IMR-90 (cell line): ENCODE measurements around the gene INSYN1. TPM values are rescaled to one million over a fixed set of nuclear protein-coding genes. Genes with fewer than 3 reads are reported as not detected.

Experiments used
- ATAC-seq: fragments of 200-7000 bp; cut with Tn5 transposase; 2 replicates; pipeline ENCODE4 v1.9.1; 2020; ENCODE audit warnings: low read depth, mild to moderate bottlenecking, moderate library complexity
- BruUV-seq: library from RNA; stranded (reverse); fragments of 400-500 nt; replicated peaks from 2 replicates; lab custom pipeline; 2021; lab: Mats Ljungman, UMichigan
- CTCF ChIA-PET: fragments of 300-600 bp; formaldehyde crosslinking; extraction: SDS; loops from one replicate; lab custom pipeline; 2021; ENCODE audit warnings: antibody characterized with exemption; lab: Yijun Ruan, JAX
- POLR2A ChIA-PET: fragments of 300-600 bp; sonication (Branson Sonifier 250); formaldehyde crosslinking; loops from one replicate; lab custom pipeline; 2022; ENCODE audit warnings: antibody characterized with exemption; ENCODE audit not compliant: unreplicated experiment; lab: Charles Lee
- DNase-seq: peaks from one replicate; pipeline ENCODE4 v3.0.0; 2013
- H2AFZ ChIP-seq: replicated peaks from 2 replicates; pipeline ENCODE3; 2013; ENCODE audit warnings: low read length, mild to moderate bottlenecking; ENCODE audit not compliant: poor library complexity
- H2AK5ac ChIP-seq: 2 replicates; pipeline ENCODE4 v1.6.1; 2013; ENCODE audit warnings: low read depth, low read length, inconsistent platforms
- H2AK9ac ChIP-seq: replicated peaks from 2 replicates; pipeline ENCODE3; 2013; ENCODE audit warnings: mild to moderate bottlenecking, low read depth, low read length, moderate library complexity; ENCODE audit not compliant: poor library complexity
- H2BK120ac ChIP-seq: 2 replicates; pipeline ENCODE4 v1.6.1; 2013; ENCODE audit warnings: low read depth, low read length, inconsistent platforms
- H2BK15ac ChIP-seq: 3 replicates; pipeline ENCODE4 v1.6.1; 2013; ENCODE audit warnings: low read depth, low read length, inconsistent platforms
- H2BK20ac ChIP-seq: 2 replicates; pipeline ENCODE4 v1.6.1; 2013; ENCODE audit warnings: low read depth, mild to moderate bottlenecking, inconsistent platforms, low read length, moderate library complexity
- H2BK5ac ChIP-seq: 2 replicates; pipeline ENCODE4 v1.6.1; 2013; ENCODE audit warnings: mild to moderate bottlenecking, low read depth, low read length, inconsistent platforms; ENCODE audit not compliant: poor library complexity, severe bottlenecking
- H3K14ac ChIP-seq: replicated peaks from 2 replicates; pipeline ENCODE4 v1.6.1; 2013; ENCODE audit warnings: low read depth, low read length, inconsistent platforms
- H3K18ac ChIP-seq: 2 replicates; pipeline ENCODE4 v1.6.1; 2013; ENCODE audit warnings: low read depth, low read length, control low read depth
- H3K23ac ChIP-seq: 2 replicates; pipeline ENCODE4 v1.6.1; 2013; ENCODE audit warnings: low read depth, low read length, inconsistent platforms
- H3K27ac ChIP-seq: 2 replicates; pipeline ENCODE4 v1.5.1; 2013; ENCODE audit warnings: mild to moderate bottlenecking, control low read depth, low read length; ENCODE audit not compliant: insufficient read depth
- H3K27me3 ChIP-seq: 2 replicates; pipeline ENCODE4 v1.6.1; 2013; ENCODE audit warnings: low read length; ENCODE audit not compliant: control insufficient read depth, insufficient read depth
- H3K36me3 ChIP-seq: 2 replicates; pipeline ENCODE4 v1.6.1; 2013; ENCODE audit warnings: low read length, mixed read lengths; ENCODE audit not compliant: control insufficient read depth, insufficient read depth
- H3K4ac ChIP-seq: 2 replicates; pipeline ENCODE4 v1.6.1; 2013; ENCODE audit warnings: low read depth, low read length, inconsistent platforms
- H3K4me1 ChIP-seq: 2 replicates; pipeline ENCODE4 v1.6.1; 2013; ENCODE audit warnings: low read length, mixed read lengths; ENCODE audit not compliant: control insufficient read depth, insufficient read depth
- H3K4me2 ChIP-seq: 2 replicates; pipeline ENCODE4 v1.6.1; 2013; ENCODE audit warnings: low read depth, mild to moderate bottlenecking, control low read depth, low read length, moderate library complexity
- H3K4me3 ChIP-seq: 2 replicates; pipeline ENCODE4 v1.5.1; 2013; ENCODE audit warnings: low read depth, mild to moderate bottlenecking, control low read depth, low read length, moderate library complexity; ENCODE audit not compliant: insufficient read depth
- H3K56ac ChIP-seq: 2 replicates; pipeline ENCODE4 v1.6.1; 2013; ENCODE audit warnings: low read length, inconsistent platforms; ENCODE audit not compliant: insufficient read depth; ENCODE audit errors: extremely low read depth
- H3K79me1 ChIP-seq, 2 experiments: 2 replicates each; pipeline ENCODE4 v1.6.1; 2013; ENCODE audit warnings: low read length in 2 of 2, inconsistent platforms in 1 of 2, low read depth in 1 of 2
- H3K9ac ChIP-seq: 2 replicates; pipeline ENCODE4 v1.6.1; 2013; ENCODE audit warnings: low read depth, low read length, control low read depth
- H3K9me1 ChIP-seq: 2 replicates; pipeline ENCODE4 v1.6.1; 2013; ENCODE audit warnings: low read length, inconsistent platforms; ENCODE audit not compliant: insufficient read depth
- H3K9me3 ChIP-seq: 2 replicates; pipeline ENCODE4 v1.6.1; 2013; ENCODE audit warnings: low read length; ENCODE audit not compliant: control insufficient read depth, insufficient read depth
- H4K20me1 ChIP-seq: 2 replicates; pipeline ENCODE4 v1.6.1; 2013; ENCODE audit warnings: low read length, inconsistent platforms; ENCODE audit not compliant: insufficient read depth
- H4K5ac ChIP-seq: 2 replicates; pipeline ENCODE4 v1.6.1; 2013; ENCODE audit warnings: mild to moderate bottlenecking, low read depth, low read length, control low read depth
- H4K8ac ChIP-seq, 2 experiments: 2 replicates each; pipeline ENCODE4 v1.6.1; 2013; ENCODE audit warnings: low read depth in 2 of 2, low read length in 2 of 2, control low read depth in 1 of 2, inconsistent platforms in 1 of 2
- H4K91ac ChIP-seq: 2 replicates; pipeline ENCODE4 v1.6.1; 2013; ENCODE audit warnings: low read depth, low read length, inconsistent platforms; ENCODE audit not compliant: insufficient read depth
- BHLHE40 ChIP-seq: fragments of 150-350 bp; IDR thresholded peaks from 2 replicates; pipeline ENCODE4 v1.6.1; 2016; ENCODE audit warnings: mild to moderate bottlenecking, low read depth, low read length
- FOS ChIP-seq: fragments of 150-350 bp; IDR thresholded peaks from 2 replicates; pipeline ENCODE4 v1.6.1; 2016; ENCODE audit warnings: low read depth, low read length
- NFE2L2 ChIP-seq: fragments of 150-350 bp; IDR thresholded peaks from 2 replicates; pipeline ENCODE4 v1.6.1; 2016; ENCODE audit warnings: low read depth, mild to moderate bottlenecking, low read length
- POLR2A ChIP-seq: IDR thresholded peaks from 2 replicates; pipeline ENCODE4 v1.6.1; 2012; ENCODE audit warnings: mild to moderate bottlenecking, low read depth, low read length
- RAD21 ChIP-seq: IDR thresholded peaks from 2 replicates; pipeline ENCODE4 v1.6.1; 2012; ENCODE audit warnings: low read length, improper control_type of control experiment
- RCOR1 ChIP-seq: IDR thresholded peaks from 2 replicates; pipeline ENCODE4 v1.6.1; 2012; ENCODE audit warnings: mild to moderate bottlenecking, low read length, improper control_type of control experiment; ENCODE audit not compliant: insufficient replicate concordance
- RFX5 ChIP-seq: IDR thresholded peaks from 2 replicates; pipeline ENCODE4 v1.8.0; 2012; ENCODE audit warnings: low read depth, mild to moderate bottlenecking, low read length, moderate library complexity
- SMC3 ChIP-seq: fragments of 150-350 bp; IDR thresholded peaks from 2 replicates; pipeline ENCODE4 v1.6.1; 2016; ENCODE audit warnings: low read depth, mild to moderate bottlenecking, antibody characterized with exemption, low read length, moderate library complexity
- WGBS, 2 experiments: methylation state at CpG; one replicate each; pipeline versions ENCODE4 v1.1.5 to v1.1.7; 2013; ENCODE audit warnings: missing lambda C conversion rate in 2 of 2; ENCODE audit not compliant: insufficient read length in 1 of 2; ENCODE audit errors: extremely low coverage in 2 of 2; 5-methylcytosine and 5-hydroxymethylcytosine counted together
- dilution Hi-C: fragments of 300-500 bp; cut with HindIII; formaldehyde crosslinking; loops from one replicate; pipeline ENCODE4 v1.14.3; 2018; ENCODE audit warnings: low sequenced_read_pairs; ENCODE audit not compliant: unreplicated experiment
- in situ Hi-C: fragments of 300-500 bp; cut with MboI; formaldehyde crosslinking; loops from 3 replicates; pipeline ENCODE4 v1.14.3; 2019; ENCODE audit warnings: low sequenced_read_pairs, inconsistent platforms, mixed read lengths
- intact Hi-C: fragments of 100-400 bp; cut with micrococcal nuclease; formaldehyde crosslinking; loops from 2 replicates; pipeline ENCODE4 v1.10.0; 2022
- polyA plus RNA-seq, 3 experiments: library from polyadenylated mRNA; depleted of rRNA; stranded (reverse); fragments of >200 nt; gene quantifications; 2 replicates each; pipeline ENCODE4 v1.2.3, GENCODE V29; 2012; ENCODE audit warnings: low replicate concordance in 1 of 3
- total RNA-seq: library from RNA; depleted of rRNA; stranded (reverse); fragments of >200 nt; gene quantifications from 2 replicates; pipeline ENCODE4 v1.2.3, GENCODE V29; 2012
- TF ChIP-seq, protein P1 (sequence below): fragments of 150-350 bp; IDR thresholded peaks from 2 replicates; pipeline ENCODE4 v1.6.1; 2017; ENCODE audit warnings: mild to moderate bottlenecking, antibody characterized with exemption, low read length, low read depth

Gene INSYN1
- total and polyA plus RNA-seq, 2 of the 4 experiments (the other 2 are of a cell fraction), result 0.18 to 0.34 TPM

DNA sequence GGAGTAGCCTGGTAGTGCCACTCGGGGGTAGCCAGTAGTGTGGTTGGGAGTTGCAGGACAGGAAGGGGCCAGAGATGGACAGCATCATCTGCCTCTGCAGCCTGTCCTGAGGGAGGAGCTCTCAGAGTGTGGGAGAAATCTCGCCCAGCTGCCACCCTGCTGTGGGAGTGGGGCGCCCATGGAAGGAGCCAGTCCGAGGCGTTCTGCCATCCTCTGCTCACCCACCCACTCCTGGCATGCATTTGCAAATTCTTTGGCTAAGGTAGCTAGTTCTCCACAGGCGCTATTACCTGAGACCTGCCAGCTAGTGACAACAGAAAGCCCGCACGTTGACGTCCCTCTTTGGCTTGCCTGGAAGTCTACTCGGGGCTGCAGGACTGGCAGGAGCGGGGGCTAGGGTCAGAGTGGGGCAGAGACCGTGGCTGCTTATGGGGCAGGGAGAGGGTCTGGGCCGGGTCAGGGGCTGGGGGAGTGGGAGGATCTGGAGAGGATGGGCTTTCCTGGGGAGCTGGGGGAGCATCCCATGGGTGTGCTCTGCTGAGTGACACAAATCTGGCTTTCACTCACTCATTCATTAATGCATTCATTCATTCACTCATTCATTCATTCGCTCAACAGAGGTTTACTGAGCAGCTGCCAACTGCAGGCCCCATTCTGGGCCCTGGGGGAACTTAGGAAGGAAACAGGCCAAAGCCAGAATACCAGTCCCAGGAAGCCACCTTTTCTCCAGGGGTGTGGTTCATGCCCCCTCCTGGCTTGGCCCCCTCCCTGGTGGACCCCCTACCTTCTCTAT lies 44.4 kb upstream of the INSYN1 start (continued):
- TF ChIP-seq RCOR1, result no peak

DNA sequence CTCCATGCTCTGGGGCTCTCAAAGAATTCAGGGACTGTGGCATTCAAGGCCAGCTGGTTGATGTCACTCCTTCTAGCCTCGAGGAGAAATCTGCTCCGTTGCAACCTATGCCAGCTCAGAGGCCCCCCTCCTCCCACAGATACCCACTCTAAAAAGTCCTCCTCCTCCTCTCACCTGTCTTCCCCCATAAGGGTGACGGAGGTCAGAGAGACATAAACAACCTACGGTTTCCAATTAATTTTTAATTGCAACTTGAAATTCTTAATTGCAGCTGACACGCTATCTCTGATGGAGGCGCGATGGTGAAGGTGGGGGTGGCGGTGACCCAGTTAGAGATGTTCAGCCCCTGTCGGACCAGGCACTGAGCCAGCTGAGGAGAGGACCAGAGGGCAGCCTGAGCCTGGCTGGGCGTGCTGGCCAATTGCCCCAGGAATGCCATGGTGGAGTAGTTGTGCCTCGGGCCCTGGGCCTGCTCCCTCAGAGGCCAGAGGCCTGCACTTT lies 43.2 kb upstream of the INSYN1 start:
- H3K4me3 ChIP-seq, result no peak overlapping the region
- no peak overlapping the region for H3K4me2 ChIP-seq
- ChIA-PET POLR2A (no interaction called here), CTCF (no interaction called here)
- H4K5ac ChIP-seq, result no peak overlapping the region
- H3K27me3 ChIP-seq, result peaks cover 20% of the 10 kb centered on the region
- no peak overlapping the region for H2AK5ac ChIP-seq
- no peak overlapping the region for H2BK120ac ChIP-seq
- 70% methylated on average over 5 of the region's 11 CpGs; no CpG with 5 or more reads in 1 of the 2 experiments for WGBS, 2 experiments
- no peak overlapping the region for H3K4ac ChIP-seq
- H4K91ac ChIP-seq, result no peak overlapping the region
- H3K9ac ChIP-seq, result no peak overlapping the region
- no peak overlapping the region for H3K27ac ChIP-seq
- BruUV-seq, result no TSS peak
- H3K9me1 ChIP-seq, result peaks cover 22% of the 10 kb centered on the region
- peaks cover 16% of the 10 kb centered on the region for H3K4me1 ChIP-seq
- H3K14ac ChIP-seq, result no peak overlapping the region
- H2BK15ac ChIP-seq, result no peak overlapping the region
- no peak overlapping the region for H3K18ac ChIP-seq
- H2AK9ac ChIP-seq, result no peak overlapping the region
- no peak overlapping the region for H4K8ac ChIP-seq
- H3K36me3 ChIP-seq, result no peaks in the 10 kb centered on the region
- H2BK20ac ChIP-seq, result no peak overlapping the region
- H3K9me3 ChIP-seq, result no peaks in the 10 kb centered on the region
- no peak overlapping the region for H3K56ac ChIP-seq
- peaks cover 6% of the 10 kb centered on the region; the same call in 1 of the 2 replicates for H4K20me1 ChIP-seq
- in situ Hi-C loops, result no loop called here
- TF ChIP-seq NFE2L2 (no peak), FOS (no peak), BHLHE40 (no peak), POLR2A (no peak), RFX5 (no peak), SMC3 (no peak), RAD21 (no peak)
- TF ChIP-seq, protein P1, sequence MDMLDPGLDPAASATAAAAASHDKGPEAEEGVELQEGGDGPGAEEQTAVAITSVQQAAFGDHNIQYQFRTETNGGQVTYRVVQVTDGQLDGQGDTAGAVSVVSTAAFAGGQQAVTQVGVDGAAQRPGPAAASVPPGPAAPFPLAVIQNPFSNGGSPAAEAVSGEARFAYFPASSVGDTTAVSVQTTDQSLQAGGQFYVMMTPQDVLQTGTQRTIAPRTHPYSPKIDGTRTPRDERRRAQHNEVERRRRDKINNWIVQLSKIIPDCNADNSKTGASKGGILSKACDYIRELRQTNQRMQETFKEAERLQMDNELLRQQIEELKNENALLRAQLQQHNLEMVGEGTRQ, result no peak
- no peak for ATAC-seq
- dilution Hi-C loops, result no loop called here
- no peak overlapping the region for H3K23ac ChIP-seq
- H2BK5ac ChIP-seq, result no peak overlapping the region
- intact Hi-C loops, result no loop called here
- no peak for DNase-seq
- no peak overlapping the region for H2AFZ ChIP-seq
- H3K79me1 ChIP-seq, result no peaks in the 10 kb centered on the region
